Measurements from ENCODE around the gene KCNH4.

KCNH4 gene

GRCh38 chr17:42174126-42174783, 6.7 kb downstream of the KCNH4 start:
- in situ Hi-C loops (cut with HindIII; ENCODE audit: low pct_ligation_motif_present, low sequenced_read_pairs) = no loop called here
- no peak overlapping the region for H3K4me3 ChIP-seq (ENCODE audit: low read depth, low read length)
- H3K27me3 ChIP-seq (replicated peaks) = peaks cover 3% of the 10 kb centered on the region

GRCh38 chr17:42171831-42172230, 9.1 kb downstream of the KCNH4 start:
- Histone ChIP-seq H3K27me3 (replicated peaks) (no peaks in the 10 kb centered on the region), H3K36me3 (replicated peaks) (no peaks in the 10 kb centered on the region), H3K4me3 (ENCODE audit: low read depth, low read length) (no peak overlapping the region), H3K27ac (no peak overlapping the region)
- in situ Hi-C loops (cut with HindIII; ENCODE audit: low pct_ligation_motif_present, low sequenced_read_pairs) = no loop called here
- no peak for DNase-seq
- TF ChIP-seq CTCF (IDR thresholded peaks at IDR 0.05; ENCODE audit: low read depth, low read length, missing control alignments) = no peak

More at GRCh38 chr17:42174126-42174783, 6.7 kb downstream of the KCNH4 start:
- DNase-seq = no peak
- no peak for TF ChIP-seq CTCF (IDR thresholded peaks at IDR 0.05; ENCODE audit: low read depth, low read length, missing control alignments)
- no peaks in the 10 kb centered on the region for H3K36me3 ChIP-seq (replicated peaks)
- H3K27ac ChIP-seq = no peak overlapping the region

- H3K27ac ChIP-seq = no peak overlapping the region
- H3K36me3 ChIP-seq (replicated peaks) = no peaks in the 10 kb centered on the region
- TF ChIP-seq CTCF (IDR thresholded peaks at IDR 0.05; ENCODE audit: low read depth, low read length, missing control alignments) = no peak
- no peak for DNase-seq
- H3K4me3 ChIP-seq (ENCODE audit: low read depth, low read length) = no peak overlapping the region
- H3K27me3 ChIP-seq (replicated peaks) = no peaks in the 10 kb centered on the region
- in situ Hi-C loops (cut with HindIII; ENCODE audit: low pct_ligation_motif_present, low sequenced_read_pairs) = no loop called here
Measured at GRCh38 chr17:42169351-42169750, 11.6 kb downstream of the KCNH4 start.

GRCh38 chr17:42167807-42168206, 13.1 kb downstream of the KCNH4 start:
- in situ Hi-C loops (cut with HindIII; ENCODE audit: low pct_ligation_motif_present, low sequenced_read_pairs) = no loop called here
- Histone ChIP-seq H3K27ac (no peak overlapping the region), H3K36me3 (replicated peaks) (no peaks in the 10 kb centered on the region), H3K27me3 (replicated peaks) (no peaks in the 10 kb centered on the region), H3K4me3 (ENCODE audit: low read depth, low read length) (no peak overlapping the region)
- DNase-seq = no peak
- no peak for TF ChIP-seq CTCF (IDR thresholded peaks at IDR 0.05; ENCODE audit: low read depth, low read length, missing control alignments)

- no peaks in the 10 kb centered on the region for H3K27me3 ChIP-seq (replicated peaks)
- TF ChIP-seq CTCF (IDR thresholded peaks at IDR 0.05; ENCODE audit: low read depth, low read length, missing control alignments) = no peak
- no peak for DNase-seq
- in situ Hi-C loops (cut with HindIII; ENCODE audit: low pct_ligation_motif_present, low sequenced_read_pairs) = no loop called here
- H3K4me3 ChIP-seq (ENCODE audit: low read depth, low read length) = no peak overlapping the region
- H3K27ac ChIP-seq = no peak overlapping the region
- H3K36me3 ChIP-seq (replicated peaks) = no peaks in the 10 kb centered on the region
Measured at GRCh38 chr17:42166196-42166763, 14.7 kb downstream of the KCNH4 start.

- Histone ChIP-seq H3K27ac (no peak overlapping the region), H3K4me3 (ENCODE audit: low read depth, low read length) (no peak overlapping the region), H3K27me3 (replicated peaks) (no peaks in the 10 kb centered on the region), H3K36me3 (replicated peaks) (no peaks in the 10 kb centered on the region)
- DNase-seq = no peak
- no peak for TF ChIP-seq CTCF (IDR thresholded peaks at IDR 0.05; ENCODE audit: low read depth, low read length, missing control alignments)
- in situ Hi-C loops (cut with HindIII; ENCODE audit: low pct_ligation_motif_present, low sequenced_read_pairs) = no loop called here
Measured at GRCh38 chr17:42165751-42166150, 15.2 kb downstream of the KCNH4 start.

Data from brain microvascular endothelial cell (primary cell).